Thoracic aorta (tissue), 2 donors: ENCODE data around the gene AKAP6. TPM values are rescaled to one million over a fixed set of nuclear protein-coding genes. Genes with fewer than 3 reads are reported as not detected.

Experiments
- ATAC-seq: fragments of 150-250 bp; one replicate; pipeline ENCODE4 v1.8.0; 2017; ENCODE audit warnings: low read depth; ENCODE audit not compliant: insufficient number of reproducible peaks, low FRiP score
- DNase-seq: peaks from one replicate; pipeline ENCODE4 v3.0.0-alpha.2; 2020; ENCODE audit warnings: low spot score
- H3K27ac ChIP-seq, 2 donors: fragments of 200-600 bp; sonication (generic); 1 replicate in 1 of 2; 2 replicates in 1 of 2; pipeline ENCODE4 v1.5.1; 2016; ENCODE audit warnings: mild to moderate bottlenecking in 2 of 2, moderate library complexity in 2 of 2
- H3K27me3 ChIP-seq: fragments of 200-600 bp; sonication (generic); replicated peaks from 2 replicates; pipeline ENCODE4 v1.6.0; 2016; ENCODE audit warnings: mild to moderate bottlenecking; ENCODE audit not compliant: insufficient read depth
- H3K36me3 ChIP-seq: fragments of 200-600 bp; sonication (generic); one replicate; pipeline ENCODE4 v1.5.1; 2016
- H3K4me1 ChIP-seq, 2 donors: fragments of 200-600 bp; sonication (generic); 1 replicate in 1 of 2; 2 replicates in 1 of 2; pipeline versions ENCODE4 v1.5.1 to v1.6.0; 2016; ENCODE audit warnings: low read depth in 2 of 2, mild to moderate bottlenecking in 1 of 2; ENCODE audit not compliant: control insufficient read depth in 1 of 2
- H3K4me3 ChIP-seq: fragments of 200-600 bp; sonication (generic); 2 replicates; pipeline ENCODE4 v1.5.1; 2016; ENCODE audit warnings: mild to moderate bottlenecking
- H3K9me3 ChIP-seq: fragments of 200-600 bp; sonication (generic); 2 replicates; pipeline ENCODE4 v1.5.1; 2016
- total RNA-seq, 2 donors: library from RNA; depleted of rRNA; stranded (reverse); fragments of >200 nt; gene quantifications; one replicate each; pipeline versions ENCODE4 v1.1.0 to v1.2.3, GENCODE V29; 2016
- TF ChIP-seq, protein P1 (sequence below): fragments of 200-600 bp; sonication (generic); IDR thresholded peaks from one replicate; pipeline ENCODE4 v1.5.1; 2019; ENCODE audit warnings: antibody characterized with exemption

Gene AKAP6
- total RNA-seq, 2 donors from 2014 or later, result 78.9 to 104 TPM

GRCh38 chr14:32606301-32606700 lies 277.2 kb downstream of the AKAP6 start:
- DNase-seq (no peak), ATAC-seq (no peak)
- TF ChIP-seq, protein P1, sequence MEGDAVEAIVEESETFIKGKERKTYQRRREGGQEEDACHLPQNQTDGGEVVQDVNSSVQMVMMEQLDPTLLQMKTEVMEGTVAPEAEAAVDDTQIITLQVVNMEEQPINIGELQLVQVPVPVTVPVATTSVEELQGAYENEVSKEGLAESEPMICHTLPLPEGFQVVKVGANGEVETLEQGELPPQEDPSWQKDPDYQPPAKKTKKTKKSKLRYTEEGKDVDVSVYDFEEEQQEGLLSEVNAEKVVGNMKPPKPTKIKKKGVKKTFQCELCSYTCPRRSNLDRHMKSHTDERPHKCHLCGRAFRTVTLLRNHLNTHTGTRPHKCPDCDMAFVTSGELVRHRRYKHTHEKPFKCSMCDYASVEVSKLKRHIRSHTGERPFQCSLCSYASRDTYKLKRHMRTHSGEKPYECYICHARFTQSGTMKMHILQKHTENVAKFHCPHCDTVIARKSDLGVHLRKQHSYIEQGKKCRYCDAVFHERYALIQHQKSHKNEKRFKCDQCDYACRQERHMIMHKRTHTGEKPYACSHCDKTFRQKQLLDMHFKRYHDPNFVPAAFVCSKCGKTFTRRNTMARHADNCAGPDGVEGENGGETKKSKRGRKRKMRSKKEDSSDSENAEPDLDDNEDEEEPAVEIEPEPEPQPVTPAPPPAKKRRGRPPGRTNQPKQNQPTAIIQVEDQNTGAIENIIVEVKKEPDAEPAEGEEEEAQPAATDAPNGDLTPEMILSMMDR, result no peak
- Histone ChIP-seq H3K9me3 (no peaks in the 10 kb centered on the region), H3K4me1 (peaks cover 17 to 52% of the 10 kb centered on the region in 2 donors), H3K27me3 (no peaks in the 10 kb centered on the region), H3K36me3 (no peaks in the 10 kb centered on the region), H3K27ac (no peak overlapping the region), H3K4me3 (no peak overlapping the region)

- Histone ChIP-seq H3K4me1 (peaks cover 21 to 46% of the 10 kb centered on the region in 2 donors), H3K9me3 (no peaks in the 10 kb centered on the region), H3K36me3 (no peaks in the 10 kb centered on the region), H3K4me3 (no peak overlapping the region), H3K27me3 (no peaks in the 10 kb centered on the region), H3K27ac (no peak overlapping the region)
- ATAC-seq, result no peak
- DNase-seq, result no peak
- TF ChIP-seq, protein P1, result no peak
Measured at GRCh38 chr14:32607399-32607798, 278.3 kb downstream of the AKAP6 start.

DNA sequence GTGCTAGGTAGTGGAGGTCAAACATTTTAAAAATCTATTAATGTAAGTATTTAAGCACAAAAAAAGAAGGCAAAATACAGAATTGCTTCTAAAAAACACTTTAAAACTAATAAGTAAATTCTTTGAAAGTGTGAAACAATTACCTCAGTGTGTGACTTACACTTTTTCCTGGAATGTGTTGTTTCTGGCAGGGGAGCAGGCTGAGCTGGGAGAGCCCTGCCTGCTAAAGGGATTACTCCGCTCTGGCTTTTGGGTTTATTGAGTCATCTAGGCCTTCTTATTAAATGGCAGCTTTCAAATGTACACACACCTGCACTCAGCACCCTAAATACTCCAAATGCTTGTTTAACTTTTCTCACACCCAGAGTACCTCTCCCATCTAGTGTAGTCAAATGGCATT lies 279.8 kb downstream of the AKAP6 start:
- TF ChIP-seq, protein P1, result no peak
- H3K4me1 ChIP-seq, result peaks cover 21 to 42% of the 10 kb centered on the region in 2 donors
- no peaks in the 10 kb centered on the region for H3K9me3 ChIP-seq
- H3K36me3 ChIP-seq, result no peaks in the 10 kb centered on the region
- ATAC-seq, result no peak
- no peak for DNase-seq
- H3K4me3 ChIP-seq, result no peak overlapping the region
- H3K27me3 ChIP-seq, result no peaks in the 10 kb centered on the region
- peak overlapping the region in 1 of 2 donors; percentile 24 for H3K27ac ChIP-seq

DNA sequence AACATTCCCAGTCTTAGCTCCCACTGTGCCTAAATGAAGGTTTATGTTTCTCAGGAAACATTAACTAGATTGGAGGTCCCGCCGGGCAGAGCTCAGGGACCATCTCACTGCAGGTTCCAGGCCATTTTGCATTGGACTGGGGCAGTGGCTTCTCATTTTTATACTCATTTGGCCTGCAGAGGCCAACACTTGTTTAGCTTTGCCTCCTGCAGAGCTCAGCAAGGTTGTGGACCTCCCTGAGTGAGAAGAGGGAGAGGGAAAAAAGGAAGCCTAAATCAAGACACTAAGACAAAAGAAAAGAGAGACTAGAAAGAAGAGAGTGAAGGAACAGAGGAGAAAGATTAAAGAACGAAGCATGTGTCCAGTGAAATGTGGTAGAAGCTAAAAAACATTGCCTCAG lies 280.3 kb downstream of the AKAP6 start:
- TF ChIP-seq, protein P1, result no peak
- Histone ChIP-seq H3K36me3 (no peaks in the 10 kb centered on the region), H3K4me1 (peaks cover 21 to 42% of the 10 kb centered on the region in 2 donors), H3K4me3 (no peak overlapping the region), H3K9me3 (no peaks in the 10 kb centered on the region), H3K27me3 (no peaks in the 10 kb centered on the region), H3K27ac (peak overlapping the region in 1 of 2 donors; percentile 24)
- DNase-seq (no peak), ATAC-seq (no peak)

GRCh38 chr14:32611752-32612151 lies 282.7 kb downstream of the AKAP6 start:
- Histone ChIP-seq H3K27me3 (no peaks in the 10 kb centered on the region), H3K36me3 (no peaks in the 10 kb centered on the region), H3K4me1 (peaks cover 20 to 37% of the 10 kb centered on the region in 2 donors), H3K9me3 (no peaks in the 10 kb centered on the region), H3K27ac (peak overlapping the region in 1 of 2 donors; percentile 17), H3K4me3 (no peak overlapping the region)
- TF ChIP-seq, protein P1, result no peak
- ATAC-seq (no peak), DNase-seq (no peak)
